Adrenal gland (tissue), 5 donors: ENCODE results near the gene RASSF4.

ENCODE experiments used
- POLR2A ChIP-seq, 2 donors: fragments of 450-650 bp; IDR thresholded peaks; one replicate each; pipeline ENCODE4 v1.6.1; 2017; ENCODE audit warnings: antibody characterized with exemption in 2 of 2, mild to moderate bottlenecking in 2 of 2, moderate library complexity in 1 of 2
- TF ChIP-seq, protein P1 (sequence below), 6 experiments: fragments of 450-650 bp in 4 of 6; fragments of 200-600 bp in 2 of 6; sonication (generic) in 1 of 6; IDR thresholded peaks; 1 replicate in 5 of 6; 2 replicates in 1 of 6; pipeline versions ENCODE4 v1.5.1 to v1.8.0; 2016 to 2021; ENCODE audit warnings: antibody characterized with exemption in 6 of 6, mild to moderate bottlenecking in 2 of 6, moderate library complexity in 1 of 6
- donor health status: DM: no; HTN: no; CAD: no.

DNA sequence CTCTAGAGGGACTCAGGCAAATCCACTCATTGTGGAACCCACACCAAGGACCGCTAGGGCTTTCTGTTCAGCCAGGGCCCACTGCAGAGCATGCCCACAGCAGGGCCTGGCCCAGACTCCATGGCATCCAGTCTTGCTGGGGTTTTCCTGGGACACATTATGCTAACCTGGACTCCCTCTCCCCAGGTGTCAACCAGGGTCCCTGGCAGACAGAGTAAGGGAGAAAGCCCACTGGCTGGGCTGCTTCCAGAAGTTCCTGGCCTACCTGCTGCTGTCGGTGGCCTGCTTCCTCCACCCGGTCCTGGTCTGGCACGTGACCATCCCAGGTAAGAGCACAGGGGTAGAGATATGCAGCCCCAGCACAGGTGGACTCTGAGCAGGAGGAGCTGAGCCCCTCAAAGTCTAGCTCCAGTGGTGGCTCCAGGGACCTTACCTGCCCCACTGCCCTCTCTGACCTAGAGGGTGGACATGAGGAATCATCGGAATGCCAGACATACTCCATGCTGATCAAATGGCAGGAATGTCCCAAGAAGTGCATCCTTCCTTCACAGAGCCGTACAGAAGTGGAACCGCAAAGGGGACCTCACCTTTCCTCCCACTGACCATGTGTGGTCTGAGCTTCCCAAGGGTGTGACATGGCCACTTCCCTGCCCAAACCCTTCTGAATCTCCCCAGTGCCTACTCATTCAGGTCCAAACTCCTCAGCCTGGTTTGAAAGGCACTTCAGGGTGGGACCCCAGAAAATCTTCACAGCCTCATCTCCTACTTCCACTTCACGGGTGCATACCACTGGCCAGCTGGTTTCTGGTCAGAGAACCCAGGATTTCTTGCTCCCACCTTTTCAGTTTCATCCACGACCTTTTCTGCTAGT, 25.9 kb upstream of the RASSF4 start:
- TF ChIP-seq, protein P1, sequence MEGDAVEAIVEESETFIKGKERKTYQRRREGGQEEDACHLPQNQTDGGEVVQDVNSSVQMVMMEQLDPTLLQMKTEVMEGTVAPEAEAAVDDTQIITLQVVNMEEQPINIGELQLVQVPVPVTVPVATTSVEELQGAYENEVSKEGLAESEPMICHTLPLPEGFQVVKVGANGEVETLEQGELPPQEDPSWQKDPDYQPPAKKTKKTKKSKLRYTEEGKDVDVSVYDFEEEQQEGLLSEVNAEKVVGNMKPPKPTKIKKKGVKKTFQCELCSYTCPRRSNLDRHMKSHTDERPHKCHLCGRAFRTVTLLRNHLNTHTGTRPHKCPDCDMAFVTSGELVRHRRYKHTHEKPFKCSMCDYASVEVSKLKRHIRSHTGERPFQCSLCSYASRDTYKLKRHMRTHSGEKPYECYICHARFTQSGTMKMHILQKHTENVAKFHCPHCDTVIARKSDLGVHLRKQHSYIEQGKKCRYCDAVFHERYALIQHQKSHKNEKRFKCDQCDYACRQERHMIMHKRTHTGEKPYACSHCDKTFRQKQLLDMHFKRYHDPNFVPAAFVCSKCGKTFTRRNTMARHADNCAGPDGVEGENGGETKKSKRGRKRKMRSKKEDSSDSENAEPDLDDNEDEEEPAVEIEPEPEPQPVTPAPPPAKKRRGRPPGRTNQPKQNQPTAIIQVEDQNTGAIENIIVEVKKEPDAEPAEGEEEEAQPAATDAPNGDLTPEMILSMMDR (IDR thresholded peaks at IDR 0.05): no peak
- TF ChIP-seq POLR2A (IDR thresholded peaks at IDR 0.05): no peak
